Natural killer cell (primary cell): ENCODE data around the gene PRPF4. TPM values are rescaled to one million over a fixed set of nuclear protein-coding genes. Genes with fewer than 3 reads are reported as not detected.

Source experiments
- ATAC-seq, 3 donors: fragments of 150-1000 bp in 2 of 3; fragments of 200-7000 bp in 1 of 3; cut with Tn5 transposase; 1 replicate in 1 of 3; 2 replicates in 2 of 3; pipeline ENCODE4 v1.10.0; 2021; ENCODE audit warnings: mild to moderate bottlenecking in 2 of 3, moderate library complexity in 2 of 3
- DNase-seq, 2 donors: peaks; one replicate each; pipeline versions ENCODE4 v3.0.0 to v3.0.0-alpha.2; 2013 to 2021; ENCODE audit warnings: mixed read lengths in 1 of 2
- H3K27ac ChIP-seq: one replicate; pipeline ENCODE4 v1.5.1; 2013; ENCODE audit warnings: mild to moderate bottlenecking, low read length
- H3K27me3 ChIP-seq: one replicate; pipeline ENCODE4 v1.6.1; 2013; ENCODE audit warnings: low read length; ENCODE audit not compliant: control insufficient read depth, insufficient read depth
- H3K36me3 ChIP-seq: one replicate; pipeline ENCODE4 v1.6.1; 2013; ENCODE audit warnings: low read length; ENCODE audit not compliant: control insufficient read depth, insufficient read depth
- H3K4me1 ChIP-seq: one replicate; pipeline ENCODE4 v1.6.1; 2013; ENCODE audit warnings: low read length; ENCODE audit not compliant: control insufficient read depth, insufficient read depth
- H3K4me3 ChIP-seq: one replicate; pipeline ENCODE4 v1.5.1; 2013; ENCODE audit warnings: low read length
- H3K9me3 ChIP-seq: one replicate; pipeline ENCODE4 v1.6.1; 2013; ENCODE audit warnings: low read length; ENCODE audit not compliant: control insufficient read depth, insufficient read depth
- H3K27ac Mint-ChIP-seq, 2 donors: one replicate each; pipeline ENCODE4 v1.8.0; 2022; ENCODE audit warnings: mild to moderate bottlenecking in 2 of 2, mixed read lengths in 2 of 2, moderate library complexity in 1 of 2
- H3K27me3 Mint-ChIP-seq, 2 donors: one replicate each; pipeline ENCODE4 v1.8.0; 2022; ENCODE audit warnings: low read depth in 2 of 2, mixed read lengths in 2 of 2
- H3K36me3 Mint-ChIP-seq: one replicate; pipeline ENCODE4 v1.8.0; 2022; ENCODE audit warnings: mixed read lengths
- H3K4me1 Mint-ChIP-seq, 2 donors: one replicate each; pipeline ENCODE4 v1.8.0; 2022; ENCODE audit warnings: mixed read lengths in 2 of 2
- H3K4me3 Mint-ChIP-seq: one replicate; pipeline ENCODE4 v1.8.0; 2022; ENCODE audit warnings: mild to moderate bottlenecking, moderate library complexity, mixed read lengths
- H3K9me3 Mint-ChIP-seq, 2 donors: one replicate each; pipeline ENCODE4 v1.8.0; 2022; ENCODE audit warnings: mixed read lengths in 2 of 2
- WGBS: methylation state at CpG from one replicate; pipeline ENCODE4 v1.1.7; 2013; ENCODE audit warnings: missing lambda C conversion rate; ENCODE audit not compliant: insufficient coverage; 5-methylcytosine and 5-hydroxymethylcytosine counted together
- intact Hi-C: fragments of 100-400 bp; cut with micrococcal nuclease; formaldehyde crosslinking; loops from one replicate; pipeline ENCODE4 v1.14.2; 2022
- total RNA-seq, 4 donors: library from RNA; stranded (reverse); fragments of 120-200 nt in 1 of 4; gene quantifications; one replicate each; pipeline versions ENCODE4 v1.2.3 to v1.2.4, GENCODE V29; 2013 to 2022
- TF ChIP-seq, protein P1 (sequence below): fragments of 200-600 bp; IDR thresholded peaks from one replicate; pipeline ENCODE4 v1.8.0; 2022; ENCODE audit warnings: antibody characterized with exemption

PRPF4 gene
- total RNA-seq, 3 donors from 2014 or later (not counting 1 experiment from before 2014, with no cell fraction given), result 16.9 to 23.2 (median 21.1) TPM

- H3K4me3 ChIP-seq, result no peak overlapping the region
- H3K27me3 ChIP-seq, result no peaks in the 10 kb centered on the region
- Mint-ChIP-seq H3K27ac (no peak overlapping the region), H3K4me1 (no peaks in the 10 kb centered on the region), H3K36me3 (no peaks in the 10 kb centered on the region), H3K9me3 (no peaks in the 10 kb centered on the region), H3K27me3 (peaks cover 7 to 26% of the 10 kb centered on the region in 2 donors), H3K4me3 (no peak overlapping the region)
- DNase-seq (no peak), ATAC-seq (no peak)
- H3K9me3 ChIP-seq, result no peaks in the 10 kb centered on the region
- WGBS, result 88% methylated on average over 14 of the region's 15 CpGs
- H3K4me1 ChIP-seq, result no peaks in the 10 kb centered on the region
- H3K27ac ChIP-seq, result no peak overlapping the region
- TF ChIP-seq, protein P1, sequence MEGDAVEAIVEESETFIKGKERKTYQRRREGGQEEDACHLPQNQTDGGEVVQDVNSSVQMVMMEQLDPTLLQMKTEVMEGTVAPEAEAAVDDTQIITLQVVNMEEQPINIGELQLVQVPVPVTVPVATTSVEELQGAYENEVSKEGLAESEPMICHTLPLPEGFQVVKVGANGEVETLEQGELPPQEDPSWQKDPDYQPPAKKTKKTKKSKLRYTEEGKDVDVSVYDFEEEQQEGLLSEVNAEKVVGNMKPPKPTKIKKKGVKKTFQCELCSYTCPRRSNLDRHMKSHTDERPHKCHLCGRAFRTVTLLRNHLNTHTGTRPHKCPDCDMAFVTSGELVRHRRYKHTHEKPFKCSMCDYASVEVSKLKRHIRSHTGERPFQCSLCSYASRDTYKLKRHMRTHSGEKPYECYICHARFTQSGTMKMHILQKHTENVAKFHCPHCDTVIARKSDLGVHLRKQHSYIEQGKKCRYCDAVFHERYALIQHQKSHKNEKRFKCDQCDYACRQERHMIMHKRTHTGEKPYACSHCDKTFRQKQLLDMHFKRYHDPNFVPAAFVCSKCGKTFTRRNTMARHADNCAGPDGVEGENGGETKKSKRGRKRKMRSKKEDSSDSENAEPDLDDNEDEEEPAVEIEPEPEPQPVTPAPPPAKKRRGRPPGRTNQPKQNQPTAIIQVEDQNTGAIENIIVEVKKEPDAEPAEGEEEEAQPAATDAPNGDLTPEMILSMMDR, result no peak
- intact Hi-C loops, result loop anchor here (10.0 kb wide), 1 partner anchor 46 kb away; the partner anchor contains the start of genes BSPRY and WDR31
- H3K36me3 ChIP-seq, result no peaks in the 10 kb centered on the region
Measured at GRCh38 chr9:113298924-113299770, 23.7 kb downstream of the PRPF4 start.

DNA sequence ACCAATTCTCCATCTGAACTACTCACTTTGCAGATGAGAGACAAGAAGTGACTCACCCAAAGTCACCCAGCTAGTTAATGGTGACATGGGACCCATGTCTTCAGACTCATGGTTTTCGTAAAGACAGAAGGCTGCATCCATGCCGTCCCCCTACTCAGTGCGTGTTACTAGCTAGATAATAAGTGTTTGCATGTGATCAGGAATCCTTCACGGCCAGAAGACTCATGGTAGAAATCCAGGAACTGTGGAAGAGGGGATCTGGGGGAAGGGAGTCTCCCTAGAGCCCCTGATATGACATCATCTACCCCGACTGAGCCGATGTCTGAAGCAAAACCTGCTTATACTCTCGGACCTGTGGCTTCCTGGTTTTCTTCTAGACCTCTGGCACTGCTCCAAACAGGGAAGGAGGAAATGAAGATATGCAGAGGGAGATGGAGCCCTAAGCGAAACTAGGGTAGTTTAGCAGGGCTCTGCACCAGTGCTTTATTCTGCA is 24.4 kb downstream of the PRPF4 start:
- Mint-ChIP-seq H3K4me3 (no peak overlapping the region), H3K27ac (no peak overlapping the region), H3K4me1 (no peaks in the 10 kb centered on the region), H3K9me3 (no peaks in the 10 kb centered on the region), H3K36me3 (no peaks in the 10 kb centered on the region), H3K27me3 (peaks cover 7 to 26% of the 10 kb centered on the region in 2 donors)
- Histone ChIP-seq H3K4me3 (no peak overlapping the region), H3K9me3 (no peaks in the 10 kb centered on the region), H3K27ac (no peak overlapping the region), H3K27me3 (no peaks in the 10 kb centered on the region), H3K4me1 (no peaks in the 10 kb centered on the region), H3K36me3 (no peaks in the 10 kb centered on the region)
- no peak for DNase-seq
- TF ChIP-seq, protein P1, result no peak
- no peak for ATAC-seq
- intact Hi-C loops, result loop anchor here (10.0 kb wide), 1 partner anchor 45 kb away; the partner anchor contains the start of genes BSPRY and WDR31
- WGBS, result 44% methylated on average over 8 of the region's 8 CpGs

GRCh38 chr9:113301548-113301947 is 26.1 kb downstream of the PRPF4 start:
- intact Hi-C loops, result no loop called here
- no peak overlapping the region for H3K4me3 Mint-ChIP-seq
- peaks cover 9 to 26% of the 10 kb centered on the region in 2 donors for H3K27me3 Mint-ChIP-seq
- H3K9me3 ChIP-seq, result no peaks in the 10 kb centered on the region
- 89% methylated on average over 7 of the region's 8 CpGs for WGBS
- H3K4me1 Mint-ChIP-seq, result no peaks in the 10 kb centered on the region
- TF ChIP-seq, protein P1, result no peak
- H3K36me3 ChIP-seq, result no peaks in the 10 kb centered on the region
- no peak for DNase-seq
- H3K36me3 Mint-ChIP-seq, result no peaks in the 10 kb centered on the region
- H3K27me3 ChIP-seq, result no peaks in the 10 kb centered on the region
- H3K4me3 ChIP-seq, result no peak overlapping the region
- H3K27ac Mint-ChIP-seq, result no peak overlapping the region
- H3K27ac ChIP-seq, result no peak overlapping the region
- H3K4me1 ChIP-seq, result no peaks in the 10 kb centered on the region
- no peaks in the 10 kb centered on the region for H3K9me3 Mint-ChIP-seq
- ATAC-seq, result no peak
